ENCODE results near the gene TADA2B.
"Not testable (repeated sequence)": the region's sequence is repeated elsewhere in the genome, so short reads cannot be mapped to it uniquely, and the experiment has no call there.

- TF ChIP-seq, protein P1, sequence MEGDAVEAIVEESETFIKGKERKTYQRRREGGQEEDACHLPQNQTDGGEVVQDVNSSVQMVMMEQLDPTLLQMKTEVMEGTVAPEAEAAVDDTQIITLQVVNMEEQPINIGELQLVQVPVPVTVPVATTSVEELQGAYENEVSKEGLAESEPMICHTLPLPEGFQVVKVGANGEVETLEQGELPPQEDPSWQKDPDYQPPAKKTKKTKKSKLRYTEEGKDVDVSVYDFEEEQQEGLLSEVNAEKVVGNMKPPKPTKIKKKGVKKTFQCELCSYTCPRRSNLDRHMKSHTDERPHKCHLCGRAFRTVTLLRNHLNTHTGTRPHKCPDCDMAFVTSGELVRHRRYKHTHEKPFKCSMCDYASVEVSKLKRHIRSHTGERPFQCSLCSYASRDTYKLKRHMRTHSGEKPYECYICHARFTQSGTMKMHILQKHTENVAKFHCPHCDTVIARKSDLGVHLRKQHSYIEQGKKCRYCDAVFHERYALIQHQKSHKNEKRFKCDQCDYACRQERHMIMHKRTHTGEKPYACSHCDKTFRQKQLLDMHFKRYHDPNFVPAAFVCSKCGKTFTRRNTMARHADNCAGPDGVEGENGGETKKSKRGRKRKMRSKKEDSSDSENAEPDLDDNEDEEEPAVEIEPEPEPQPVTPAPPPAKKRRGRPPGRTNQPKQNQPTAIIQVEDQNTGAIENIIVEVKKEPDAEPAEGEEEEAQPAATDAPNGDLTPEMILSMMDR (IDR thresholded peaks at IDR 0.05): not testable (repeated sequence)
- not testable (repeated sequence) for TF ChIP-seq POLR2A, POLR2AphosphoS5, EP300 (IDR thresholded peaks at IDR 0.05)
Observed at GRCh38 chr4:7102516-7102909, 59.3 kb downstream of the TADA2B start.

Measured in upper lobe of left lung (tissue), 4 donors.